Heart left ventricle (tissue), 13 donors: ENCODE data around the gene DENND4C.

Source experiments
- CTCF ChIP-seq, 12 donors: fragments of 200-600 bp; sonication (generic) in 4 of 12; IDR thresholded peaks; one replicate each; pipeline versions ENCODE4 v1.5.0 to v1.8.0; 2018 to 2022; ENCODE audit warnings: antibody characterized with exemption in 12 of 12, mild to moderate bottlenecking in 5 of 12
- POLR2A ChIP-seq, 2 donors: fragments of 450-650 bp; IDR thresholded peaks; one replicate each; pipeline ENCODE4 v1.6.1; 2017; ENCODE audit warnings: antibody characterized with exemption in 2 of 2, mild to moderate bottlenecking in 2 of 2, moderate library complexity in 2 of 2
- donor health status: ischemic (EF 13 %, LVEDD 7.1; RV severe dilation, severe dysfunction).
- donor health status: DM: no; HTN: yes; CAD: no.
- donor health status: DM: no; HTN: no; CAD: no.
- donor health status: ischemic (EF 25% LVEDD 6.9; RV normal size, moderate dysfunction).
- donor health status: ischemic (EF 25% LVEDD 5.7; RV mildly dilated, moderate dysfunction).
- donor health status: ischemic (EF 35%, LVEDD 5.7; RV mildly dilated, moderate dysfunction).
- donor health status: nonischemic (EF 11% LVEDD 7.7; RV severe dilation, severe dysfunction).
- donor health status: DM: yes; HTN: yes; CAD: no.
- donor health status: PGD.
- donor health status: ischemic (EF 29% LVEDD 5.4; RV normal size, mild dysfunction).
- donor health status: nonischemic (EF 23%, LVEDD 6.1; RV moderate dilation, normal function).

DNA sequence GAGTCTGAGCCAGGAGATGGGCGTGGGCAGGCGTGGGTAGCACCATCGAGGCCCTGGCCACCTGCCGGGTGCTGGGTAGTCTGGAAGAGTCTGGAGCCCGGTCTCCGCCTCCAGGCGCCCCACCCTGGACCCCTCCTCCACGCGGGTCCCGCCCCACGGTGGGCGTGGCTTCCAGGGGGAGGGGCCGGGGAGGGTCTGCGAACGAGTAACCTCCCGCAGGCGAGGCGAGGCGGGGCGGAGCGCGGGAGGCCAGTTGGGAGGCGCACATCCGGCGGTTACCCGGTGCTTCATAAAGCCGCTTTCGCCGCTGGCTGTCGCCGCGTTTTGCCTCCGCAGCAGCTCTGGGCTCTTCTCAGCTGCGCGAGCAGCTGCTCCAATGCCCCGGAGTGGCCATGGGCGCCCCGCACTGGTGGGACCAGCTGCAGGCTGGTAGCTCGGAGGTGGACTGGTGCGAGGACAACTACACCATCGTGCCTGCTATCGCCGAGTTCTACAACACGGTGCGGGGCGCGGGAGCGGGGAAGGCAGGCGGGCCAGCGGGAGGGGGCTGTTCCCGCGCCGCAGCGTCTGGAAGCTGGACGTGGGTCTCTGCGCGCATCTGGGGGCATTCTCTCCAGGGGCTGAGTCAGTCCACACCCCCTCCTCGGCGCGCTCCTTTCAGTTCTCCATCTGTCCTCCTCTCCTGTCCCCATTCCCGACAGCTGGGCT lies 178.4 kb downstream of the DENND4C start, which contains the start of gene ACER2:
- TF ChIP-seq CTCF (IDR thresholded peaks at IDR 0.05), result peak in 4 of 12 donors; percentile 8 to 22 (median 13)
- TF ChIP-seq POLR2A (IDR thresholded peaks at IDR 0.05), result peak; percentile 70 to 96
